Karpas-422 (cell line): ENCODE data around the gene E2F4. TPM values are rescaled to one million over a fixed set of nuclear protein-coding genes. Genes with fewer than 3 reads are reported as not detected.
A peak's percentile ranks its signal among the peaks of the same experiment; 100 is the strongest.

ENCODE experiments used
- DNase-seq: peaks from one replicate; pipeline ENCODE4 v3.0.0-alpha.2; 2015
- H2AFZ ChIP-seq: fragments of 200-600 bp; sonication (generic); 2 replicates; pipeline ENCODE4 v1.6.1; 2014; ENCODE audit warnings: antibody characterized with exemption, low read length, mixed read lengths
- H3K27ac ChIP-seq: fragments of 200-600 bp; sonication (generic); 2 replicates; pipeline ENCODE4 v1.5.1; 2014; ENCODE audit warnings: mild to moderate bottlenecking, low read length, moderate library complexity
- H3K27me3 ChIP-seq: fragments of 200-600 bp; sonication (generic); 2 replicates; pipeline ENCODE4 v1.6.1; 2014; ENCODE audit warnings: low read length, mixed read lengths
- H3K36me3 ChIP-seq: fragments of 200-600 bp; sonication (generic); 2 replicates; pipeline ENCODE4 v1.6.1; 2014; ENCODE audit warnings: low read length, mixed read lengths; ENCODE audit not compliant: insufficient read depth
- H3K4me1 ChIP-seq: fragments of 200-600 bp; sonication (generic); 2 replicates; pipeline ENCODE4 v1.6.1; 2014; ENCODE audit warnings: mild to moderate bottlenecking, low read length, mixed read lengths
- H3K4me2 ChIP-seq: fragments of 200-600 bp; sonication (generic); 2 replicates; pipeline ENCODE4 v1.6.1; 2014; ENCODE audit warnings: low read length, low read depth, mild to moderate bottlenecking; ENCODE audit not compliant: poor library complexity, severe bottlenecking
- H3K4me3 ChIP-seq: fragments of 200-600 bp; sonication (generic); 2 replicates; pipeline ENCODE4 v1.5.1; 2014; ENCODE audit warnings: mild to moderate bottlenecking, antibody characterized with exemption, low read length, mixed read lengths
- H3K79me2 ChIP-seq: fragments of 200-600 bp; sonication (generic); 2 replicates; pipeline ENCODE4 v1.6.1; 2014; ENCODE audit warnings: mild to moderate bottlenecking, low read length, mixed read lengths
- H3K9ac ChIP-seq: fragments of 200-600 bp; sonication (generic); 2 replicates; pipeline ENCODE4 v1.6.0; 2014; ENCODE audit warnings: low read length
- H3K9me2 ChIP-seq: fragments of 200-600 bp; sonication (generic), shearing (Covaris generic); replicated peaks from 2 replicates; pipeline ENCODE4 v1.6.0; 2014; ENCODE audit warnings: mild to moderate bottlenecking, low read length, moderate library complexity; ENCODE audit not compliant: insufficient read depth
- H3K9me3 ChIP-seq: fragments of 300-700, 200-600 bp; sonication (generic); 2 replicates; pipeline ENCODE4 v1.6.1; 2014; ENCODE audit warnings: low read length, mixed read lengths
- H4K20me1 ChIP-seq: fragments of 200-600 bp; sonication (generic); 2 replicates; pipeline ENCODE4 v1.6.1; 2014; ENCODE audit warnings: mild to moderate bottlenecking, antibody characterized with exemption, low read length, low read depth; ENCODE audit not compliant: insufficient read depth
- total RNA-seq: library from RNA; depleted of rRNA; stranded (reverse); fragments of >200 nt; shearing (Covaris generic); gene quantifications from 2 replicates; pipeline ENCODE4 v1.2.3, GENCODE V29; 2014; ENCODE audit warnings: low replicate concordance

Gene E2F4
- total RNA-seq, 1 experiment from 2014 or later = 109 TPM

DNA sequence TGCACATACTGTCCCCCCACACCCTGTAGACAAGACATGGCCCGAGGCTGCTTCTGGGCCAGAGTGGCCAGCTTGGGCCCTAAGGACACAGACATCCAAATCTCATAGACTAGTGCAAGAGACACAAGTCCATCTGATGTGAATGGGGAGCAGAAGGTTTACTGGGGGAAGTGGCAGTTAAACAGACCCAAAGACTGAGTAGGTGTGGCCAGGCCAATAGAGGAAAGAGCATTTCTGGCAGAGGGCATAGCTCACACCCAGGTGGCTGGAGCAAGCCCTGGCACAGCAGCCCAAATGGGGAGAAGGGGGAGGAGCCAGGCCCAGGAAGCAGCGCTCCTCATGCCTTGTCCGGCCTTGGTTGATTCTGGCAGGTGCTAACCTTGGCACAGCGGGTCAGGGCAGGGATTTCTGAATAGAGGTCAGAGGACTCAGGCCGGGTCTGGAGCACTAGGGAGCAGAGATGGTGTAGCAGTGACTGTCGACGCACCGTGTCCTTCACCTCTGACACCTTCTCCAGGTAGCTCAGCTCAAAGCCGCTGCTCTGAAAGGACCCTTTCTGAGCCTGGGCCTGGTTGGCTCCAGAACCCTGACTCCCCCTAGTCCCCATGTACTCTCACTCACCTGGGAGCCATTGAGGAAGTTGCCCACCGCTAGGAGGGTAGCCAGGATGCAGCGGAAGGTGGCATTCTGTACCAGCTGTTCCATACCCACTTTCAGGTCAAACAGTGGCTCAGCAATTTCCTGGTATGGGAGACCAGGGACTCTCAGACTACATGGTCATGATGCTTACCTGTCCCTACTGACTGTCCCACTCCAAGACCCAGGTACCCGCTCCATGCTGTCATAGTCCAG is 39.1 kb downstream of the E2F4 start:
- H3K4me1 ChIP-seq = peaks cover 14% of the 10 kb centered on the region
- no peak overlapping the region for H3K9ac ChIP-seq
- no peak overlapping the region for H2AFZ ChIP-seq
- no peak overlapping the region for H3K4me2 ChIP-seq
- H4K20me1 ChIP-seq = peaks cover 12% of the 10 kb centered on the region; the same call in 1 of the 2 replicates
- DNase-seq = no peak
- no peak overlapping the region for H3K27ac ChIP-seq
- H3K4me3 ChIP-seq = no peak overlapping the region
- no peaks in the 10 kb centered on the region for H3K9me2 ChIP-seq
- no peaks in the 10 kb centered on the region for H3K9me3 ChIP-seq
- H3K79me2 ChIP-seq = peaks cover 27% of the 10 kb centered on the region
- peaks cover 15% of the 10 kb centered on the region; the same call in 1 of the 2 replicates for H3K36me3 ChIP-seq
- H3K27me3 ChIP-seq = no peaks in the 10 kb centered on the region

DNA sequence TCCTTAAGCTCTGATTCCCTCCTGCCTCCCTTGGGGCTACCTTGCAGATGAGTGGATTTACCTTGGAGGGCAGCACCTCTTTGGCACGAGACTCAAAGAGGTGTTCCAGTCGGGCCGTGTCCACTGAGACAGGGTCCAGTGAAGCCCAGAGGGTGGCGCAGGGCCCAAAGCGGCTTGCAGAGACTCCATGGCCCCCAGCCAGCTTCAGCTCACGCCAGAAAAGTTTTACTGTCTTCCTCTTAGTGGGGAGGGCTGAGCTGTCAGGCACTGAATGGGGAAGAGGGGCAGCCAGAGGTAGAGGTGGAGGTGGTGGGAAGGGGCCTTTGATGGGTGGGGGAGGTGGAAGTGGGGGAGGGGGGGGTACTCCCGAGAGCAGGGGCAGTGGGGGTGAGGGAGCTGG is 41.6 kb downstream of the E2F4 start:
- no peaks in the 10 kb centered on the region for H3K27me3 ChIP-seq
- H3K79me2 ChIP-seq = peaks cover 6% of the 10 kb centered on the region
- no peak for DNase-seq
- H3K27ac ChIP-seq = no peak overlapping the region
- peaks cover 6% of the 10 kb centered on the region; the same call in 1 of the 2 replicates for H4K20me1 ChIP-seq
- no peaks in the 10 kb centered on the region for H3K4me1 ChIP-seq
- no peaks in the 10 kb centered on the region for H3K9me3 ChIP-seq
- H2AFZ ChIP-seq = no peak overlapping the region
- H3K4me3 ChIP-seq = no peak overlapping the region
- H3K36me3 ChIP-seq = peaks cover 24% of the 10 kb centered on the region
- no peak overlapping the region for H3K9ac ChIP-seq
- H3K4me2 ChIP-seq = no peak overlapping the region
- H3K9me2 ChIP-seq = no peaks in the 10 kb centered on the region

DNA sequence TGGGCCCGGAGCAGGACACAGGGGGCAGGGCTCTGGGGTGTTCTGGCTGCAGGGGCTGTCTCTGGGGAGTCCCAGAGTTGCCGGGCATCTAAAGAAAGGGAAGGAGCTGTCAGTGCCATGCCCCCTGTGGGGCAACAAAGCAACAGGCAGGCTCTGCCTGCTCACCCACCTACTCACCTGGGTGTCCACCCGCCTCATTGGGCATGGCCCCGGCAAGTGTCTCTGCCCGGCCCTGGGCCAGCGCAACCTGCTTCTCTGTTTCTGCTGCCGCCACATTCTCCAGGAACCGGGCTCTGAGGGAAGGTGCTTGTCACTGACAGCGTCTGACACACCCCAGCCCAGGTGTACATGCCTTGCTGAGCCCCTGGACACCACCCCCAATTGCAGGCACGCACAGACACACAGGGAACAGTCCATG is 42.2 kb downstream of the E2F4 start:
- Histone ChIP-seq H3K4me3 (no peak overlapping the region), H3K27ac (no peak overlapping the region), H3K9me3 (no peaks in the 10 kb centered on the region), H3K9ac (no peak overlapping the region), H3K9me2 (no peaks in the 10 kb centered on the region), H3K4me1 (no peaks in the 10 kb centered on the region), H3K79me2 (0 out of 2 replicates have a peak, but pooled peaks cover under 1% of the 10 kb centered on the region), H3K4me2 (no peak overlapping the region), H3K27me3 (no peaks in the 10 kb centered on the region), H4K20me1 (peaks cover 6% of the 10 kb centered on the region; the same call in 1 of the 2 replicates), H3K36me3 (peaks cover 18% of the 10 kb centered on the region), H2AFZ (no peak overlapping the region)
- no peak for DNase-seq

DNA sequence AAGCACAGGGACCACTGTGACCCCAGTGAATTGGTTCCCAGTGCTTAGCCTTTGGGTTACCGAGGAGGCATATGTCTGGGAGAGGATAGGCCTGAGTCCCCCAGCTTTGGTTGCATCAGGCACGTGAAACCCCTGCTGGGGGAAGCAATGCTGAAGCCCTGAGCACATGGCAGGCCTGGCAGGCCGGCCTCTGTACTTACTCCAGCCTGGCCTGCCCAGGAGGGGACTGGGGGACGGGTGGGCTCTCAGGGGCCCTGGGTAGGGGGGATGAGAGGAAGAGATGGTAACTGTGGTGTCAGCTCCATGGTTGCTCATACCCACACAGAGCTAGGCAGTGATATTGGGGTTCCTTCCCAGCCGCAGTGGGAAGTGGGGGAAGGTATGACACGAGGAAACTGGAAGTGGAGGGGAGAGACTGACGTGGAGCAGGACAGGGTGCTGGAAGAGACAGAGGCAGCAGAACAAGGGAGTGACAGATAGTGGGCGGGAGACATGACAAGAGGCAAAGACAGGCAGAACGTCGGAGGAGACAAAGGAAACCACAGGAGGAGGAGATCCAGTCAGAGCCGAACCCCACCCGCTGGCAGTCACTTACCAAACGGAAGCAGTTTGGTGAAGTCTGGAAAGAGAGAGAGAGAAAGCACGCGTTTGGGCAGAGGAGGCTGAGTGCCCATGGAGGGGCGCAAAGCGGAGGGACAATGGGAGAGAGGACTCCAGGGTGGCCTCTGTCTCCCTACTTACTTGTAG is 44.0 kb downstream of the E2F4 start:
- no peak for DNase-seq
- H3K4me1 ChIP-seq = no peaks in the 10 kb centered on the region
- no peaks in the 10 kb centered on the region for H3K79me2 ChIP-seq
- H3K4me3 ChIP-seq = no peak overlapping the region
- H3K9ac ChIP-seq = no peak overlapping the region
- no peak overlapping the region for H2AFZ ChIP-seq
- no peaks in the 10 kb centered on the region for H3K9me3 ChIP-seq
- peaks cover 10% of the 10 kb centered on the region; the same call in 1 of the 2 replicates for H4K20me1 ChIP-seq
- no peaks in the 10 kb centered on the region for H3K27me3 ChIP-seq
- peaks cover 15% of the 10 kb centered on the region; the same call in 1 of the 2 replicates for H3K36me3 ChIP-seq
- H3K27ac ChIP-seq = no peak overlapping the region
- H3K9me2 ChIP-seq = no peaks in the 10 kb centered on the region
- no peak overlapping the region for H3K4me2 ChIP-seq

DNA sequence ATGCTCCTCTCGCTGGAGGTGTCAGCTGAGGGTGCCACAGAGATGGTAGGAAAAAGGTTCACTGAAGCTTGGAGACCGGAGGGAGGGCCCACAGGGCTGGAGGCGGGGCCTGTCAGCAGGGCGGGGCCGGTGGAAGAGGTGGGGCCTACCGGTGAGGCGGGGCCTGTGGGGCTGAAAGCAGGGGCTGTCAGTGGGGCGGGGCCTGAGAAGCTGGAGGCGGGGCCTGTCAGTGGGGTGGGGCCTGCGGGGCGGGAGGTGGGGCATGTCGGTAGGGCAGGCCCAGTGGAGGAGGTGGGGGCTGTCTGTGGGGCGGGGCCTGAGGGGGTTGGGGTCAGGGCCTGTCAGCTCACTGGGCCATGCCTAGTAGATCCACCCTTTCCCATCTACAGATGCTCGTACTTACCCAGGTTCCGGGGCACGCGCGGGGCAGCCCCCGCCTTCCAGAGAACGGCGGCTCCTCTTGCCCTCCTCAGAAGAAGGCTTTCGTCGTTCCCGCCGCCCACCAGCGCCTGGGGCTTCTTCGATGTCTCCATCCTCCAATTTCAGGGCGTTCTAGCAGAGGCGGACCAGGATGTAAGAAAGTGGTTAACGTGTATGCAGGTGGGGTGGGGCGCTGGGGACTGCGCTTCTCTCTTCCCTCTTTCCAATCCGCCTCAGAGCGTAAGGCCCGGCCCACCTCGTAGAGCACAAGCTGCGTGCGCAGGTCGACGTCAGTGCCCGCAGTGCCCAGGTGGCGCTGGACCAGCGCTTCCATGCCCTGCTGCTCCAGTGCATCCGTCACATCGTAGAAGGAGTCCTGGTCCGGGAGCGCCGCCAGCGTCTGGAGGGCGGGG is 44.8 kb downstream of the E2F4 start:
- Histone ChIP-seq H3K4me3 (no peak overlapping the region), H3K9me2 (no peaks in the 10 kb centered on the region), H3K27ac (no peak overlapping the region), H3K27me3 (no peaks in the 10 kb centered on the region), H3K9ac (no peak overlapping the region), H3K4me2 (no peak overlapping the region), H4K20me1 (peaks cover 10% of the 10 kb centered on the region; the same call in 1 of the 2 replicates), H2AFZ (no peak overlapping the region), H3K79me2 (peaks cover 3% of the 10 kb centered on the region; the same call in 1 of the 2 replicates), H3K4me1 (peaks cover 6% of the 10 kb centered on the region), H3K36me3 (peaks cover 10% of the 10 kb centered on the region; the same call in 1 of the 2 replicates), H3K9me3 (no peaks in the 10 kb centered on the region)
- peak; percentile 94 for DNase-seq

DNA sequence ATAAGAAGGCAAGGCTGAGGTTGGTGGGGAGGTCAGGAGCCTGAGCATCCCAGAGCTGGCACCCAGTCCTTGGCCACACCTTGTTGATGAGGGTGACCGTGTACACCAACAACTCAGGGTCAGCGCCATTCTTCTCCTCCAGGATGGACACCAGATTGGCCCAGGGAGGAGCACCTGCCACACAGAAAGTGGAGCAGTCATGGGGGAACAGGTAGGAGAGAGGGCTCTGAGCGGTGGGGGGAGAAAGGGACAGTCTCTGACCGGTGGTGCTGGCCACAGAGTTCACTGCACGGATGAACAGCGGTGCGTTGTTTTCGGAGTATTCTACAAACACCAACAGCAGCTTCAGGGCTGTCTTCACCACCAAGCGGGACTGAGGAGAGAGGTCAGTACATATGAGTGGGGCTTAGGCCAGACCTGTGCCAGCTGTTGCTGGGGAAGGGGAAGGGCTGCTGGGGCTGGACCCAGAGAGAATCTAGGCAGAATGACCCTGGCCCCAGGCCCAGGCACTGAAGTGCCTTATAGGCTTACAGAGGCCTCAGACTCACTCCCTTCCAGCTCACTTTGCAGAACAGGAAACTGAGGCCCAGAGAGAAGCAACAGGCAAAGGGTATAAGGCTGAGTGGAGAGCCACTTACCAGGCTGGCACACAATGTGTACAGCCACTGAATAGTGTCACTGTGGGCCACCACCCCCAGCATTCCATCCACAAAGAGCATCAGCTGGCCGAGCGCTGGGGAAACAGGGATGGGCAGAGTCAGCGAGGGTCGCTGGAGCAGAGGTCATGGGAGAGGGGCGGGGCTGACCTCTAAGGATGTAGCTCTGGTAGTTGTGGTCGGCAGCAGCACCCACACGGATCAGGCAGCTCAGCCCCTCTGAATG is 45.7 kb downstream of the E2F4 start:
- H3K4me1 ChIP-seq = peaks cover 6% of the 10 kb centered on the region
- no peak overlapping the region for H2AFZ ChIP-seq
- peaks cover 10% of the 10 kb centered on the region; the same call in 1 of the 2 replicates for H4K20me1 ChIP-seq
- no peak overlapping the region for H3K4me2 ChIP-seq
- H3K4me3 ChIP-seq = no peak overlapping the region
- peaks cover 10% of the 10 kb centered on the region for H3K79me2 ChIP-seq
- H3K27me3 ChIP-seq = no peaks in the 10 kb centered on the region
- H3K9me3 ChIP-seq = no peaks in the 10 kb centered on the region
- no peak overlapping the region for H3K27ac ChIP-seq
- peaks cover 9% of the 10 kb centered on the region; the same call in 1 of the 2 replicates for H3K36me3 ChIP-seq
- H3K9me2 ChIP-seq = no peaks in the 10 kb centered on the region
- no peak for DNase-seq
- H3K9ac ChIP-seq = no peak overlapping the region

DNA sequence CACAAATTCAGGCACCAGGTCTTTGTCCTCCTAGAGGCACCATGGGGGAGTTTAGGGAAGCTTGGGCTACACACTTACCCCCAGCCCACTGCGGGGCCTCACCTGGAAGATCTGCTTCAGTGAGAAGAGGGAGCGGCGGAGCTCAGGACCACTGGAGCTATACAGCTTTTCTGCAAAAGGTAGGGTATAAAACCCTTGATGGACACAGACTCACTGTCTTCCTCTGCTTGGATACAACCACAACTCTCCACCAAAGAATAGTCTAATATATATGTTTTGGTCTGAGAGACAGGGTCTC is 46.3 kb downstream of the E2F4 start:
- Histone ChIP-seq H4K20me1 (peaks cover 10% of the 10 kb centered on the region; the same call in 1 of the 2 replicates), H3K9me3 (no peaks in the 10 kb centered on the region), H3K79me2 (peaks cover 10% of the 10 kb centered on the region), H3K36me3 (peaks cover 9% of the 10 kb centered on the region; the same call in 1 of the 2 replicates), H3K9me2 (no peaks in the 10 kb centered on the region), H3K27me3 (no peaks in the 10 kb centered on the region), H3K9ac (no peak overlapping the region), H3K4me1 (peaks cover 6% of the 10 kb centered on the region), H3K4me3 (no peak overlapping the region), H3K27ac (no peak overlapping the region), H2AFZ (no peak overlapping the region), H3K4me2 (no peak overlapping the region)
- DNase-seq = no peak
